Epithelial cell of prostate (primary cell): Measurements from ENCODE around the gene EEF1AKMT3.

ENCODE experiments used
- DNase-seq: peaks from one replicate; pipeline ENCODE4 v3.0.0-alpha.2; 2011; ENCODE audit warnings: low read depth, low spot score
- H3K27ac ChIP-seq: fragments of 450-650 bp; 2 replicates; pipeline ENCODE4 v1.5.1; 2017; ENCODE audit warnings: mild to moderate bottlenecking

Gene EEF1AKMT3

DNA sequence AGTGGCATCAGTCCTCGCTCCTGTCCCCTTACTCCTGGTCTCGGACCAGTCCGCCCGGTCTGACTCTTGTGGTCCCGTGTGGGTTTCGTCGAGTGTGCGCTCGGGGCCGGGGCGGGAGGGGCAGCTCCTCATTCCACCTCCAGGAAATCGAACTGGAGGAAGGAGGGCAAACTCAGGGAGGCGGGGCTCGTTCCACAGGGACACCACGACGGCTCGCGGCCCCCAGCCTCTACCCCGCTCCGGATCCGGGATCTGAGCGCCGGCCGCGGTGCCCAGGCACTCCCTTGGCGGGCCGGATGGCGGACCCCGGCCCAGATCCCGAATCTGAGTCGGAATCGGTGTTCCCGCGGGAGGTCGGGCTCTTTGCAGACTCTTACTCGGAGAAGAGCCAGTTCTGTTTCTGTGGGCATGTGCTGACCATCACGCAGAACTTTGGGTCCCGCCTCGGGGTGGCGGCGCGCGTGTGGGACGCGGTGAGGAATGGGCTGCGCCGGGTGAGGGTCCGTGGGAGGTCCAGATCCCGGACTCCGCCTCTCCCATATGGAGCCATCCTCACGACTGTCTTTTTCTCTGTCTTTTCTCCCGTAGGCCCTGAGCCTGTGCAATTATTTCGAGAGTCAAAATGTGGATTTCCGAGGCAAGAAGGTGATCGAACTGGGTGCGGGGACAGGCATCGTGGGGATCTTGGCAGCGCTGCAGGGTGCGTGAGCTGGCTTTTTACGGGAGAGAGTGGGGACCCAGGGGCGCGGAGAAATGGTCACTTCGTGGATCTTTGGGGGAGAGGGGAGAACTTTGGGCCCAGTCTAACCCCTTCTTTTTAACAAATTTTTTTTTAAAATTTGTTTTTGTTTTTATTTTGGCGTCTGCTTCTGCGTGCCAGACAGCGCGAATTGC lies at the start of gene EEF1AKMT3:
TSS of gene EEF1AKMT3 (plus strand) at position 186 of the 894 bp plus-strand sequence. CDS start at position 297, 111 bp downstream.
- DNase-seq: no peak
- H3K27ac ChIP-seq: peak within 1 kb of the TSS; percentile 82

DNA sequence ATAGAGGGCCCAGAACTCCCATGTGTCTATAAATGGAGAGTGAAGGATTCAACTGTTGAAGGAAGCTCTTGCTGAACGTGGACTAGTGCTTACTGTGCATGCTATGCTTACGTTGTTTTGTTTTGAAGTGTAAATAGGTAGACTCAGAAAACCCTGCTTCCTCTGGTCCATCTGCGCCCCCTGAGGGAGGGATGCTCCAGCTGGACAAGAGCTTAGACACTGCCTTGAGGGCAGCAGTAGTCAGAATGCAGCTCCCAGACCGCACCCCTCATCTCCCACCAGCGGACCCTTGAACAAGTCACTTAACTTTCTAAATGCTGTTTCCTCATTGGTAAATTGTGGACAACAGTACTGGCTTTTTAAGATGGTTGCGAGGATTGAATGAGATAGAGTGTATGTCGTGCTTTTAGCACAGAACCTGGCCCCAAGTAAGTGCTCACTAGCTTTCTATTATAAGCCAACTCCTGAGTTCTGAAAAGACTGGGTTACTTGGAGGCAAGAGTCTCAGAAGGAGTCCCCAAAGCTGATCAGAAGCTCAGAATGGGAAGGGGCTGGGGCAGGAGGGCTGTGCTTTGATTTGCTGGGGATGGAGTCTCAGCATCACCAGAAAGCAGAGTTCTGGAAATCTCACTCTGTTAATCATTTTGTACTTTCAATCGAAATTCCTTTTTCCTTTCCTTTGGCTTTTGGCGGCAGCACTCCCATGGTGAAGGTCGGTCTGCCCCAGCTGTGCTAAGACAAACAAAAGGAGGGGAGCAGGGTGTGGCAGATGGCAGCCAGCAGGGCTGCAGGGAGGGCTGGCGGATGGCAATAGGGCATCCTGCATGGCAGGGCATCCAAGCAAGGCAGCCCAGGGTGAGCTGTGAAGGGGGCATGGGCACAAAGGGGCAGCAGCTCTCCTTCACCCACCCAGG lies 49.4 kb upstream of the EEF1AKMT3 start:
- no peak for DNase-seq
- no peak overlapping the region for H3K27ac ChIP-seq

DNA sequence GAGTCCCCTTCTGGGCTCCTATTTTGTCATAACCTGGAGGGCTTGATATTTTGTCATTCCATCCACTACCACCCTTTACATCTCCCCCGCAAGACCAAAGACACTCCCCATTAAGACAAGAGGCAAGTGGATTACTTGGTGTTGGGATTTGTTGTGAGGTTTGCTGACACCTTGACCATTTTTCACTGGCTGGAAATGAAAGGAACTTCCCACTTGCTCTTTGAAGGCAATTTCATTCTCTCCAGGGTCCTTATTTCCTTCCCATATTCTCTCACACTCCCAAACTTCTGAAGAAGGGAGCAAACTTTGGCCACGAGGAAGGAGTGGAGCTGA lies 48.8 kb upstream of the EEF1AKMT3 start:
- no peak for DNase-seq

DNA sequence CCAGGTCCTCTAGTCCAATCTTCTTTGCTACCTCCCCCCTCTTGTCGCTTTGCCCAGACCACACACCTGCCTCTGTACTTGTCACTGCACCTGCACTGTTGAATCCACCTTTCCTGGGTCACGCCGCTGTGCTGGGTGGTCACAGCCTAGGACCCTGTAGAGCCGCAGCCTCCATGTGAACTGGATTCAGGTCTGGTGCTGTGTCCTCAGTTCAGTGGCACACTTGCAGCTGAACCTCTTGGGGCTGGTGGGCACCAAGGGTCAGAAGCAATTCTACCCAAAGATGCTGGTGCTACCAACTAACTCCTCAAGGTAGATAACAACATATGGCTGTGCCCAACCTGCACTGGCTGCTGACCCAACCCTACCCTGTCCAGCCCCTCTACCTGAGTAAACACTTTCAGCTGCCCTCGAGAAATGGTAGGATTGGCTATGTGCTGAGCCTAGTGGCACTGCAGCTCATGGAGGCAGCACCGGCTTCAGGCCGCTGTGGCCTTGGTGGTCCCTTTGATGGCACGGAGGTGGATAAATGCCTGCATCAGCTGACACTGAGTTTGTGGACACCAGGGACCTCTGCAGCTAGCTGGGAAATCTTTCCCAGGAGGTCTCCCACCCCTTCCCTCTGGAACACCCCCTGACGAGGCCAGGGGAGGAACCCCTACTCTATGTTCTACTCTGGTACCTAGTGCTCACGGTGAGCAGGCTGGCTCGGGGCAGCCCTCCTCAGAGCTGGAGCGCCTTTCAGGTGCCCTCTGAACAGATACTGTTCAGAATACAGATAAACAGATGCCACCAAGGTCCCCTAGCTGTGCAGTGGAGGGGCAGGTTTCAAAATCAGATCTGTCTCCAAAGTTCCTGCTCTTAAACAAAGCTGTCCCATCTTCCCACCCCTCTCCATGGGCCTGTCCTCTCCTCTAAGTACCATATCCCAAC lies 48.1 kb upstream of the EEF1AKMT3 start:
- H3K27ac ChIP-seq: no peak overlapping the region
- DNase-seq: no peak

More for the DNA sequence above, 48.8 kb upstream of the EEF1AKMT3 start:
- H3K27ac ChIP-seq: no peak overlapping the region

DNA sequence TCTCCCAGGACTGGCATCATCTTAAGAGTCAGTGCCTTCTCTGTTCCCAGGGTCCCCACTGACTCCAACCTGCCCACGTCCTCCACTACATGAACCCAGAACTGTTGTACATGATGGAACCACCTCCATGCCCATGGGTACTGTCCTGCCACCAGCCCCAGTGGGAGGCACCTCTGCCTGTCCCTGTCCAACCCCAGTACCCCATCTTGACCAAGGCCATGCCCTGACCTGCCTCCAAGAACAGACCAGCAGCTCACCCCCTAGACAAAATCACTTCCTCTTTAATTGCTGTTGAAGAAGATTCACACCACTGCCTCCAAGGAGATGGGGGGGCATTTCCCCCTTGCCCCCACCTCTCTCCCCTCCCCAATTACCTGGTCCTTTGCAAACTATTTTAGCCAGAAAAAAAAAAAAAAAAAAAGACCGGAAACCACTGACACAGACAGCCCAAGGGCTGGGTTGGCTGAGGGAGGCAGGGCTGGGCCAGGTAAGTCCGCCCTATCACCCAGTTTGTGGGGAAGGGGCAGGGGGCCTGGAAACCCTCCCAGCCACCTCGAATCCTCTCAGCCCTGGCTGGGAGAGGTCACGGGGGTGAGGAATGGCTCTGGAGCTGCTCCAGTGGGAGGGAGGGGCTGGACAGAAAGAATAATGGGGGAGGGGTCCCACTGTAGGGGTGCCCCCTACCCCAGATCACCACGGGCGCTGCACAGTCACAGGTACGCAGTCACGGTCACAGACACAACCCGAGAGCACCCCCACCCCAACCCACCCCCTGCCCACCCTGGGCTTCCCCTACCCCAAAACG lies 47.3 kb upstream of the EEF1AKMT3 start:
- no peak for DNase-seq
- no peak overlapping the region for H3K27ac ChIP-seq

DNA sequence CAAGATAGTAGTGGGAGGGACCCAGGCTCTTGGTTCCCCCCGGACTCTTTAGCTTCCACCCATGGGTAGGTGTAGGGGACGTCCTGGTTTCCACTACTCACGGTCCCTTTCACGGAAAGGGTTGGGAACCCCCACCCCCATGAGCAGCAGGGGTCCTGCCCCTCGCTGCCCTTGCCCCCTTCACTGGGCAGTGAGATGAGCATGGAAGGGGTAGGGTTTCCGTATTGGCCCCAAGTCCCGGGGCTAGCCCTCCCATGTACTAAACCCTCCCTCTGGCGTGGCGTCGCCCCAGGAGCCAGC lies 46.6 kb upstream of the EEF1AKMT3 start:
- H3K27ac ChIP-seq: no peak overlapping the region
- DNase-seq: no peak

DNA sequence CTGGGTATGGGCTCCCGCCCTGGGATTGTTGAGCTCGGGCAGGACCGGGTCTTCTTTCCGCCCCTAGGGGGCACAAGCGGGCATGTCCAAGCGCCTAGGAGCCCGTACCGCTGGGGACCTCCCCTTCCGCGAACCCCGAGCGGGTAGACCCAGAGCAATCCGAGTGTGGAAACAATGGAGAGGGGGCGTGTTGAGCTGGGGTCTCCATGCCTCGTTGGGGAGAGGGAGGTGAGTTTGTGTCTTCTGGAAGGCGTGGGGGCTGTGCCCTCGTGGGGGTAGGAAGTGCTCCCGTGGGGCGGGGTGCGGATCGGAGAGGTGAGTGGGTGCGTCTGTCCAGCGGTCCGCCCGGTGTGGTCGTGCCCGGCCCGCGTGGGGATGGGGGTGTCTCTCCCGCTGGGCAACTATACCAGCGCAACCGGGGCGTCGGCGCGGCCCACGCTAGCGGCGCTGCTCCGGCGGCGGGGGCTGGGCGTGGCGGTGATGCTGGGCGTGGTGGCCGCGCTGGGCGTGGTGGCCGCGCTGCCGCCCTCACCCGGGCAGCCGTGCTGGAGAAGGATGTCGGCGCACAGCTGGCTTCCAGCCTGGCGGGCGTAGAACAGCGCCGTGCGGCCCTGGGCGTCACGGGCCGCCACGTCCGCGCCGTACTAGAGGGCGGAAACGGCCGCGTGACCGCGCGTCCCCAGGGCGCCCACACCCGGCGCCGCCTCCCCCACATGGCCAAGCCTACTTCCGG lies 46.1 kb upstream of the EEF1AKMT3 start:
- no peak for DNase-seq
- peak overlapping the region; percentile 27 for H3K27ac ChIP-seq

DNA sequence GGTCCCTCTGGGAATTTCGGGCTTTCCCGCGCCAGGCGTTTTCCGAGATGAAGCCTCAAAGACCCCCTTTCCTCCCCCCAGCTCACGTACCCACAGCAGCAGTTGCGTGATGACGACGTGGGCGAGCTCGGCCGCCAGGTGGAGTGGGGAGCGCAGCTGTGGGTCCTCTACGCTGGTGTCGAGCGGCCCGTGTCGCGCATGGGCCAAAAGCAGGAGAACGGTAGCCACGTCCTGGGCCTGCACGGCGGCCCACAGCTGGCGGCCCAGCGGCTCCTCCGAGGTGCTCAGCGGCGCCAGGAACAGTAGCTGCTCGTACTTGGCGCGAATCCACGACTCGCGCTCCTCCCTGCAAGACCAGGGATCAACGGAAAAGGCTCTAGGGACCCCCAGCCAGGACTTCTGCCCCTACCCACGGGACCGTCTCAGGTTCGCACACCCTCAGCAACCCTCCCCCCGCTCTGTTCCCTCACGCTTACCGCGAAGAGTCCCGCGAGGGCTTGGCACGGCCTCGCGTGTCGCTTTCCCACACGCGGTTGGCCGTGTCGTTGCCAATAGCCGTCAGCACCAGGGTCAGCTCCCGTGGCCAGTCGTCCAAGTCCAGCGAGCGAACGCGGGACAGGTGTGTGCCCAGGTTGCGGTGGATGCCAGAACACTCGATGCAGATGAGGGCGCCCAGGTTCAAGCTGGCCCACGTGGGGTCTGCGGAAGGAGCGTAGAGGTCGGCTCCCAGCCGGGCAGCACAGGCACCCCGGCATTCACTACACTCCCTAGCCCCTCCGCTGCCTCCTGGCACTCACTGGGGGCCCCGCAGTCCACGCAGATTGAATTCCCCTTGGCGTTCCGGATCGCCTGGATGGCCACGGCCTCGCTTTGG lies 45.3 kb upstream of the EEF1AKMT3 start:
- peak overlapping the region; percentile 27 for H3K27ac ChIP-seq
- DNase-seq: no peak

DNA sequence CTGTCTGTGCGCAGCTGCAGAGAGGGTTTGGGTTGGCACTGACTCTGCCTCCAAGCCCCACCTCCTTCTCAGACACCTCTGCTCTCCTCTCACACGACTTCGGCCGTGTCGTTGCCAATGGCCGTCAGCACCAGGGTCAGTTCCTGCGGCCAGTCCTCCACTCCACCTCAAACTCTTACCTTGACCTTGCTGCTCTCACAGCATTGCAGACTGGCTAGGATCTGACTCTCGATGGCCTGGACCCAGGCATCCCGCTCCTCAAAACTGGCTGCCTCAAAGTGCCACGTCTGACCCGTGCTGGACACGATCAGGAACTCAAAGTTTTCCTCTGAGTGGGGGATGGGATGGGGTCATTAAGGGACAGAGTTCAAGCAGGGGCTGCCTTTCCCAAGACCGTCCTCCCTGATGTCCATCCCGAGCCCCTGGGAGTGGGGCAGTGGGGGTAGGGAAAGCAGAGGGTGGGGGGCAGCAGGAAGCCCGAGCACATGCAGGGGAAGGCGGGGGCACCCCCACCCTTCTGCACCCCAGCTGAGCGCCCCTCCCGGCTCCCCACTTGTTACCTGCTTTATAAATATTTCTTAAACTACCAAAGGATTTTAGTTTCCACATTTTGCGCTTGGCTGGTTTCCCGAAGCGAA lies 44.5 kb upstream of the EEF1AKMT3 start:
- DNase-seq: no peak
- H3K27ac ChIP-seq: no peak overlapping the region

DNA sequence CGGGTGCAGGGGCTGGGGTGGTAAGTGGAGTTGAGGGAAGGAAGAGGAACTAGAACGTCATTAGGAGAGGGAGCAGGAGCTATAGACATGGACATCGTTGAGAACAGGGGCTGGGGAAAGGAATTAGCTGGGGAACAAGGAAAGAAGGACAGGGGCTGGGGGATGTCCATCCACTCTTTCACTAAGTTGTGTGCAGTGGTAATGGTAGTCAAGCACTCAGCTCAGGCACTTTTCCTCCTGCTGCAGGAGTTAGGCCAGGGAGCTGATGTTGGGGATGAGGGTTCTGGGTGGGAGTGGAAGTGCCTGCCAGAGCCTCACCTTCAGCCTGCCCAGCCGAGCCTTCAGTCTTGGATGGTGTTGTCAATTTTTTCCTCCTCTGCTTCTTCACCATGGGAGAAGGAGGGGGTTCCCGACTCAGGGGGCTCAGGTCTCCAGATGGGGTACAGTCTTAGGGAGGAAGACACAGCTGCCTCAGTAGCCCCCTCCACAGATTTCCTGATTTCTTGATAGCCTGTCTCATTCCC lies 43.0 kb upstream of the EEF1AKMT3 start:
- H3K27ac ChIP-seq: no peak overlapping the region

DNA sequence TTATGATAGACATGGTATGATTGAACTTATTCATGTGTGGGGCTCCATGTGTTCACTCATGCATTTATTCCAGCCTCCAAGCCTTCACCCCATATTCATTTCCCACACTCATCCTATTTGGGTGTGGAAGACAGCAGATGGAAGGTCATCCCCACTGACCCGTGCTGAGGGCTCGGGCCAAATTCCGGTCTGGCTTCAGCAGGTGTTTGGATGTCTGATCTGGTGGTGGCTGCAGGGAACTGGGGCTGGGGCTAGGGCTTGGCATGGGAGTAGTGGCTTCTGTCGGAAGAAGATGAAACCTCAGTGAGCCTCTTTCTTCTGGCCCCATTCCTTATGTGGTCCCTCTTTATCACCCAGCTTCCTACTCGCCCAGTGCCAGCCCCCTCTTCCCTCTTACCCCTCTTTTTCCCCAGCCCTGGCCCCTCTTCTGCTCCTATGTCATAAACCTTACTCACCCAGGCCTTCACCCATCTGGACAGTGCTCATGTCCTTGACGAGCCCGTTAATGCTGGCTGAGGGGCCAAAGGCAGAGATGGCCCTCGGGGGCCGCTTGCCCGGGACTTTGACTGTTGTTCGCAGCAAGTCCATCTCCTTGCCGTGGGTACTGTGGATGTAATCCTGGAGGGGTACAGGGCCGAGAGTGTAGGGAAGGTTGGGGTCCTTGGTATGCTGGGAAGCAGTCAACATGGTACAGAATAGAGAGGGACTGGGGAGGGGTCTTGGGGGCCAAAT lies 41.9 kb upstream of the EEF1AKMT3 start:
- H3K27ac ChIP-seq: no peak overlapping the region
- no peak for DNase-seq

More for the DNA sequence above, 43.0 kb upstream of the EEF1AKMT3 start:
- DNase-seq: no peak

DNA sequence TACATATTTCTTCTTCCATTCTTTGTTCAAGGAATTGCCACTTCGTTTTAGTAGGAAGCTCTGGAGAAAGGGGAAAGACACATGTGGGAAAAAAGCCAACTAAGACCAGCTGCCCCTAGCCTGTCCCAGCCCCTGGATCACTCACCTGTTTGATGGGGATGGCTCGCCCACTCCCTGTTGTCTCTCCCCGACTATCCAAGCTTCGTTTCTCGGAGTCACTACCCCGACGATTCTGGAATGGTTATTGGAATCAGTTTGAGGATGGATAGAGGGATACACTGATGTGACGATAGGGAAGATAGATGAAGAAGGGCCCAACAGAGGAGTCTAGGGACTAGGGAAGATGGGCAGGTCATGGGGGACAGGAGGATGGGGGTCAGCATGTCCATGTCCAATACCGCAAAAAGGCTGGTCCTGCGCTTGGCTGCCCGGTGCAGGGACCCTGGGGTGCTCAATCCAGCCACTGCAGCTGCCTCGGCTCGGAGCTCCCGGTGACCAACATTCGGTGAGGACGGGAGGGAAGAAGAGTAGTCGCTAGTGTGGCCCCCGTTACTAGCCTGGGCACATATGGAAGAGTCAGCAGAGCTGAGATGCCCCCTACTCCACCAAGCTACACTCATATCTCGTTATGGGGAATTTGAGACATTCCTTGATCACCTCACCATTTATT lies 40.9 kb upstream of the EEF1AKMT3 start:
- H3K27ac ChIP-seq: no peak overlapping the region

DNA sequence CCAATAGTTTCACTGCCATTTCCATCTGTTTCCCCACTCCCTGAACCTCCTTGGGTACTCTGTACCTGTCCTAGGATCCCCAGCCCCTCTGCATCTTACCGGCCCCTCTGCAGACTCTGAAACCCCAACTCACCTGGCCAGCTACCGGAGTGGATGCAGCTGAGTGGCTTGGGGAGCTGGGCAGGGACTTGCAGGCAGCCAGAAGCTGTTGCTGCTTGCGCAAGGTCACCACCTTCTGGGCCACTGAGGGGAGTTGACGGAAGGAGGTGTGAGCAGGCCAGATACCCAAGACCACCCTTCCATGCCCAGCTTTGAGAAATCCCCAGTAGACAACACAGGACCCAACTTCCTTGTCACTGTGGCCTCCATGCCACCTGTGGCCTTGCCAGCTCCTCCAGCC lies 40.1 kb upstream of the EEF1AKMT3 start:
- H3K27ac ChIP-seq: no peak overlapping the region
- no peak for DNase-seq

More for the DNA sequence above, 40.9 kb upstream of the EEF1AKMT3 start:
- DNase-seq: no peak

DNA sequence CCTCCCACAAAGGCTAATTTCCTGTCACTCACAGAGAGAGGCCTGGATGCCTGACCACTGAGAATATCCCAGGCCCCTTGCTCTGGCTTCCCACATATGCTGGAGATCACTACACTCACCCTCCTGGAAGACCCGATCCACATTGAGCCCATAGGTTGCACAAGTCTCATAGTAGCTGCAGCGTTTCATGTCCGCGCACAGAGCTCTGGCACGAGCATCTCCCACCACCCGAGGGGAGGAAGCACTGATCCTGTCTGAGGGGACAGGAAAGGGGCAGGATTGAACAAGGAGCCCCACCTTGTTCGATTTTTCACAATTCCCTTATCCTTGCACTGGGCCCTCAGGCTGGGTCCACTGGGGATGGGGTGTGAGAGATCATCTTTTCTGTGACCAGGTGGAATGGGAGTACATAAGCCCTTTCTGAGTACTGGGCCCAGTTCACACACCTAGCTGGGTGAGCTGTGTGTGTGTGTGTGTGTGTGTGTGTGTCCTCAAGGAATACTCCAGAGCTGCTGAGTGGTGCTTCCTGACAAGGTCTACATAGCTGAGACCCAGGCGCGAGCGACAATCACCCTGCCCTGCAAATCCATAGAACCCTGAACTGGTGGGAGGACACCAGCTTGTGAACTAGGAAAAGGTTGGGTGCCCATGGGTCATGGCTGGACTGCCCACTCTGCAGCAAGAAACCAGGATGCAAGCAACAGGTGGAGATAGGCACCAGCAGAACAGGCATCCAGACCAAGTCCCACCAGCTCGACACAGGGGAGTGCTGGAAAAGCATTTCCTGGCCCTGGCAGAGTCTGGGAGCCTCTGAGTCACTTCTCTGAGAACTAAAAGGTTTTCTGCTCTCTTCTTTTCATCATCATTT lies 39.5 kb upstream of the EEF1AKMT3 start:
- H3K27ac ChIP-seq: no peak overlapping the region
- no peak for DNase-seq

DNA sequence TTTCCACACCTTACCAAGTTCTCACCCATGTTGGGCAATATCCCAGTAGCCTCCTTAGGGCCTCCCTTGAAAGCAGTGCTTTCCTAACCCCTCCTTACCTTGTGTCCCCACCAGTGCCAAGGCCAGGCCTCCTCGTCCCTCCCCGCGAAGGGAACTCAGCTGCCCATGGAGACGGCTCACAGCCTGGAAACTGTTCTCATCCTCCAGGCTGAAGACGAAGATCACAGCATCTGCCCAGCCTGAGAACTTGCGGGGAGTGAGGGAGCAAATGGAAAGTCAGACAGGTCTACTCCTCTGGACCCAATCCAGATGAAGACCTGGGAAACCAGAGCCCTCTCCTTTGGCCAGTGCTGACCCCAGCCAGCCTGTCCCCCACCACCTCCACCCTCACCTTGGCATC lies 38.5 kb upstream of the EEF1AKMT3 start:
- no peak overlapping the region for H3K27ac ChIP-seq
- DNase-seq: no peak
